Measurements from ENCODE around the gene PNPLA4. TPM values are rescaled to one million over a fixed set of nuclear protein-coding genes. Genes with fewer than 3 reads are reported as not detected.

Gene PNPLA4
- total and polyA plus RNA-seq, 2 of the 4 experiments (the other 2 are of a cell fraction), result 14.3 to 15.7 TPM

GRCh38 chrX:7934026-7934425 is 6.8 kb upstream of the PNPLA4 start:
- POLR2A ChIA-PET (ENCODE audit: unreplicated experiment), result no interaction called here
- no peak for DNase-seq
- intact Hi-C loops (cut with micrococcal nuclease) (no loop called here), in situ Hi-C loops (cut with MboI; ENCODE audit: low sequenced_read_pairs) (no loop called here), dilution Hi-C loops (cut with HindIII; ENCODE audit: low sequenced_read_pairs, unreplicated experiment) (no loop called here)
- Histone ChIP-seq H3K9ac (ENCODE audit: low read depth, low read length) (no peak overlapping the region), H4K8ac (ENCODE audit: low read depth in 2 of 2, low read length in 2 of 2) (no peak overlapping the region), H4K5ac (ENCODE audit: low read depth, low read length) (no peak overlapping the region), H2BK15ac (ENCODE audit: low read depth, low read length) (no peak overlapping the region), H3K56ac (ENCODE audit: extremely low read depth, insufficient read depth, low read length) (no peak overlapping the region), H3K14ac (replicated peaks; ENCODE audit: low read depth, low read length) (no peak overlapping the region), H3K4me1 (ENCODE audit: control insufficient read depth, insufficient read depth, low read length) (no peaks in the 10 kb centered on the region), H2BK20ac (ENCODE audit: low read depth, low read length) (no peak overlapping the region), H2AK5ac (ENCODE audit: low read depth, low read length) (no peak overlapping the region), H3K18ac (ENCODE audit: low read depth, low read length) (no peak overlapping the region), H3K4ac (ENCODE audit: low read depth, low read length) (no peak overlapping the region), H4K91ac (ENCODE audit: insufficient read depth, low read depth, low read length) (no peak overlapping the region), H3K36me3 (ENCODE audit: control insufficient read depth, insufficient read depth, low read length) (no peaks in the 10 kb centered on the region), H4K20me1 (ENCODE audit: insufficient read depth, low read length) (no peaks in the 10 kb centered on the region), H3K4me3 (ENCODE audit: insufficient read depth, low read depth, low read length) (no peak overlapping the region), H2AK9ac (replicated peaks; ENCODE audit: low read depth, low read length, poor library complexity) (no peak overlapping the region), H2BK5ac (ENCODE audit: low read depth, low read length, poor library complexity, severe bottlenecking) (no peak overlapping the region), H3K23ac (ENCODE audit: low read depth, low read length) (no peak overlapping the region), H3K4me2 (ENCODE audit: low read depth, low read length) (no peak overlapping the region), H2BK120ac (ENCODE audit: low read depth, low read length) (no peak overlapping the region), H3K9me1 (ENCODE audit: insufficient read depth, low read length) (no peaks in the 10 kb centered on the region), H3K9me3 (ENCODE audit: control insufficient read depth, insufficient read depth, low read length) (no peaks in the 10 kb centered on the region), H3K27me3 (ENCODE audit: control insufficient read depth, insufficient read depth, low read length) (no peaks in the 10 kb centered on the region), H3K27ac (ENCODE audit: insufficient read depth, low read length) (no peak overlapping the region), H2AFZ (replicated peaks; ENCODE audit: low read length, poor library complexity) (no peak overlapping the region), H3K79me1 (ENCODE audit: low read depth in 1 of 2, low read length in 2 of 2) (no peaks in the 10 kb centered on the region)
- no peak for TF ChIP-seq BHLHE40 (IDR thresholded peaks at IDR 0.05; ENCODE audit: low read depth, low read length)
- TF ChIP-seq MAFK (IDR thresholded peaks at IDR 0.05; ENCODE audit: low read depth, low read length), result no peak
- TF ChIP-seq POLR2A (IDR thresholded peaks at IDR 0.05; ENCODE audit: low read depth, low read length), result no peak
- TF ChIP-seq SMC3 (IDR thresholded peaks at IDR 0.05; ENCODE audit: low read depth, low read length), result no peak
- TF ChIP-seq CHD1 (IDR thresholded peaks at IDR 0.05; ENCODE audit: low read depth, low read length), result no peak
- TF ChIP-seq ELK1 (IDR thresholded peaks at IDR 0.05; ENCODE audit: borderline replicate concordance, low read depth, low read length), result no peak
- no peak for TF ChIP-seq MXI1 (IDR thresholded peaks at IDR 0.05; ENCODE audit: borderline replicate concordance, low read depth, low read length)
- TF ChIP-seq RFX5 (IDR thresholded peaks at IDR 0.05; ENCODE audit: low read depth, low read length), result no peak
- TF ChIP-seq MAZ (IDR thresholded peaks at IDR 0.05; ENCODE audit: borderline replicate concordance, low read depth, low read length), result no peak
- no peak for TF ChIP-seq CEBPB (IDR thresholded peaks at IDR 0.05; ENCODE audit: low read depth, low read length)
- TF ChIP-seq RCOR1 (IDR thresholded peaks at IDR 0.05; ENCODE audit: insufficient replicate concordance, low read length), result no peak
- TF ChIP-seq, protein P1, sequence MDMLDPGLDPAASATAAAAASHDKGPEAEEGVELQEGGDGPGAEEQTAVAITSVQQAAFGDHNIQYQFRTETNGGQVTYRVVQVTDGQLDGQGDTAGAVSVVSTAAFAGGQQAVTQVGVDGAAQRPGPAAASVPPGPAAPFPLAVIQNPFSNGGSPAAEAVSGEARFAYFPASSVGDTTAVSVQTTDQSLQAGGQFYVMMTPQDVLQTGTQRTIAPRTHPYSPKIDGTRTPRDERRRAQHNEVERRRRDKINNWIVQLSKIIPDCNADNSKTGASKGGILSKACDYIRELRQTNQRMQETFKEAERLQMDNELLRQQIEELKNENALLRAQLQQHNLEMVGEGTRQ (IDR thresholded peaks at IDR 0.05; ENCODE audit: low read depth, low read length), result no peak
- no peak for TF ChIP-seq RAD21 (IDR thresholded peaks at IDR 0.05; ENCODE audit: low read length)
- no peak for TF ChIP-seq CTCF (conservative IDR thresholded peaks at IDR 0.05; ENCODE audit: low read depth, low read length)
- no peak for TF ChIP-seq FOS (IDR thresholded peaks at IDR 0.05; ENCODE audit: low read depth, low read length)
- no peak for ATAC-seq (ENCODE audit: low read depth)
- CTCF ChIA-PET, result no interaction called here
- BruUV-seq (replicated peaks), result no TSS peak
- WGBS, 2 experiments (ENCODE audit: extremely low coverage in 2 of 2, insufficient read length in 1 of 2), result no CpG with 5 or more reads among the region's 2 CpGs
